H9 (cell line): ENCODE results near the gene VNN1. TPM values are rescaled to one million over a fixed set of nuclear protein-coding genes. Genes with fewer than 3 reads are reported as not detected.

Source experiments
- DNase-seq: peaks from one replicate; pipeline ENCODE4 v3.0.0-alpha.2; 2017
- H2AFZ ChIP-seq: one replicate; pipeline ENCODE4 v1.6.1; 2013; ENCODE audit warnings: mild to moderate bottlenecking, low read length, control low read depth, moderate library complexity
- H2AK5ac ChIP-seq: 2 replicates; pipeline ENCODE4 v1.6.1; 2013; ENCODE audit warnings: low read length, control low read depth, mixed read lengths; ENCODE audit not compliant: insufficient read length
- H2BK120ac ChIP-seq: one replicate; pipeline ENCODE4 v1.6.1; 2013; ENCODE audit warnings: low read depth, mild to moderate bottlenecking, low read length, control low read depth, inconsistent platforms; ENCODE audit not compliant: poor library complexity, severe bottlenecking
- H2BK12ac ChIP-seq: 2 replicates; pipeline ENCODE4 v1.6.1; 2013; ENCODE audit warnings: low read length, control low read depth, mixed read lengths, low read depth; ENCODE audit not compliant: insufficient read length
- H2BK15ac ChIP-seq: 2 replicates; pipeline ENCODE4 v1.6.1; 2013; ENCODE audit warnings: low read depth, low read length, control low read depth
- H2BK20ac ChIP-seq: one replicate; pipeline ENCODE4 v1.6.1; 2013; ENCODE audit warnings: low read depth, mild to moderate bottlenecking, low read length, control low read depth, inconsistent platforms; ENCODE audit not compliant: poor library complexity, severe bottlenecking
- H2BK5ac ChIP-seq: 2 replicates; pipeline ENCODE4 v1.6.1; 2013; ENCODE audit warnings: low read length, control low read depth, mixed read lengths; ENCODE audit not compliant: insufficient read length
- H3K14ac ChIP-seq: 2 replicates; pipeline ENCODE4 v1.6.1; 2013; ENCODE audit warnings: low read length, control low read depth; ENCODE audit not compliant: insufficient read depth
- H3K18ac ChIP-seq: 2 replicates; pipeline ENCODE4 v1.6.1; 2013; ENCODE audit warnings: low read depth, mild to moderate bottlenecking, mixed read lengths, low read length, control low read depth; ENCODE audit not compliant: insufficient read length
- H3K23ac ChIP-seq: 2 replicates; pipeline ENCODE4 v1.6.1; 2013; ENCODE audit warnings: low read length, control low read depth, mixed read lengths, low read depth; ENCODE audit not compliant: insufficient read length
- H3K23me2 ChIP-seq: 2 replicates; pipeline ENCODE4 v1.6.1; 2013; ENCODE audit warnings: low read depth, mild to moderate bottlenecking, mixed read lengths, low read length, control low read depth; ENCODE audit not compliant: insufficient read length, poor library complexity, severe bottlenecking
- H3K27ac ChIP-seq: 2 replicates; pipeline ENCODE4 v1.5.1; 2013; ENCODE audit warnings: low read length, control low read depth, mixed read lengths, low read depth; ENCODE audit not compliant: insufficient read length
- H3K27me3 ChIP-seq: 2 replicates; pipeline ENCODE4 v1.6.1; 2013; ENCODE audit warnings: low read length, control low read depth, inconsistent platforms; ENCODE audit not compliant: insufficient read depth
- H3K4ac ChIP-seq: 2 replicates; pipeline ENCODE4 v1.6.1; 2013; ENCODE audit warnings: low read depth, mild to moderate bottlenecking, control low read depth, inconsistent platforms, low read length, moderate library complexity
- H3K4me1 ChIP-seq: 2 replicates; pipeline ENCODE4 v1.6.1; 2013; ENCODE audit warnings: low read length, control low read depth, inconsistent platforms; ENCODE audit not compliant: insufficient read depth
- H3K4me2 ChIP-seq: 2 replicates; pipeline ENCODE4 v1.6.1; 2013; ENCODE audit warnings: low read length, control low read depth, mixed read lengths; ENCODE audit not compliant: insufficient read length, insufficient read depth
- H3K56ac ChIP-seq: 2 replicates; pipeline ENCODE4 v1.6.1; 2013; ENCODE audit warnings: low read depth, mild to moderate bottlenecking, mixed read lengths, low read length, control low read depth; ENCODE audit not compliant: insufficient read length
- H3K79me1 ChIP-seq: 2 replicates; pipeline ENCODE4 v1.6.1; 2013; ENCODE audit warnings: low read depth, mild to moderate bottlenecking, moderate library complexity, low read length, control low read depth, inconsistent platforms; ENCODE audit not compliant: insufficient read depth, poor library complexity, severe bottlenecking
- H3K79me2 ChIP-seq: 2 replicates; pipeline ENCODE4 v1.6.1; 2013; ENCODE audit warnings: low read length, control low read depth, inconsistent platforms; ENCODE audit not compliant: insufficient read depth
- H3K9ac ChIP-seq: 2 replicates; pipeline ENCODE4 v1.6.1; 2013; ENCODE audit warnings: low read length, control low read depth, mixed read lengths; ENCODE audit not compliant: insufficient read length; ENCODE audit errors: extremely low read depth
- H3K9me3 ChIP-seq: one replicate; pipeline ENCODE4 v1.6.1; 2013; ENCODE audit warnings: low read depth, low read length, inconsistent platforms; ENCODE audit not compliant: control insufficient read depth
- H3T11ph ChIP-seq: one replicate; pipeline ENCODE4 v1.6.1; 2013; ENCODE audit warnings: mild to moderate bottlenecking, low read length, control low read depth, inconsistent platforms
- H4K20me1 ChIP-seq: one replicate; pipeline ENCODE4 v1.6.1; 2013; ENCODE audit not compliant: control insufficient read depth, insufficient read length, insufficient read depth
- H4K5ac ChIP-seq: 2 replicates; pipeline ENCODE4 v1.6.1; 2013; ENCODE audit warnings: low read depth, mild to moderate bottlenecking, mixed read lengths, low read length, control low read depth; ENCODE audit not compliant: insufficient read length
- H4K8ac ChIP-seq: replicated peaks from 2 replicates; pipeline ENCODE4 v1.6.1; 2013; ENCODE audit warnings: low read length, control low read depth, mixed read lengths, low read depth; ENCODE audit not compliant: insufficient read length
- H4K91ac ChIP-seq: 2 replicates; pipeline ENCODE4 v1.6.1; 2013; ENCODE audit warnings: low read depth, mild to moderate bottlenecking, moderate library complexity, mixed read lengths, low read length, control low read depth; ENCODE audit not compliant: insufficient read length
- H3K27ac Mint-ChIP-seq, 3 experiments: 2 replicates in 2 of 3; 3 replicates in 1 of 3; pipeline ENCODE4 v1.8.0; 2020 to 2021; ENCODE audit warnings: mixed read lengths in 3 of 3, mild to moderate bottlenecking in 1 of 3, moderate library complexity in 1 of 3
- H3K27me3 Mint-ChIP-seq: 2 replicates; pipeline ENCODE4 v1.8.0; 2021; ENCODE audit warnings: low read depth, mild to moderate bottlenecking, moderate library complexity, mixed read lengths
- H3K36me3 Mint-ChIP-seq, 3 experiments: 2 replicates in 2 of 3; 3 replicates in 1 of 3; pipeline ENCODE4 v1.8.0; 2020 to 2021; ENCODE audit warnings: low read depth in 3 of 3, mixed read lengths in 3 of 3; ENCODE audit not compliant: insufficient read depth in 1 of 3
- H3K4me1 Mint-ChIP-seq, 2 experiments: 2 replicates each; pipeline ENCODE4 v1.8.0; 2020; ENCODE audit warnings: mixed read lengths in 2 of 2
- H3K4me3 Mint-ChIP-seq, 2 experiments: 2 replicates in 1 of 2; 3 replicates in 1 of 2; pipeline ENCODE4 v1.8.0; 2020 to 2021; ENCODE audit warnings: mild to moderate bottlenecking in 2 of 2, mixed read lengths in 2 of 2, moderate library complexity in 1 of 2
- H3K9me3 Mint-ChIP-seq, 2 experiments: 2 replicates in 1 of 2; 3 replicates in 1 of 2; pipeline ENCODE4 v1.8.0; 2020; ENCODE audit warnings: mild to moderate bottlenecking in 2 of 2, mixed read lengths in 2 of 2, moderate library complexity in 1 of 2
- WGBS: extraction: QIAGEN DNeasy Blood & Tissue Kit; methylation state at CpG from one replicate; pipeline ENCODE4 v1.1.7; 2013; ENCODE audit warnings: missing lambda C conversion rate, low lambda C conversion rate, mixed read lengths; ENCODE audit not compliant: insufficient read length; ENCODE audit errors: extremely low coverage; 5-methylcytosine and 5-hydroxymethylcytosine counted together
- total RNA-seq: library from RNA; stranded (reverse); gene quantifications from 2 replicates; pipeline ENCODE4 v1.2.1, GENCODE V29; 2021
- TF ChIP-seq, protein P1 (sequence below): fragments of 200-600 bp; sonication (generic); conservative IDR thresholded peaks from 3 replicates; pipeline ENCODE4 v1.8.0; 2021; ENCODE audit warnings: antibody characterized with exemption, mild to moderate bottlenecking

VNN1 gene
- total RNA-seq, 1 experiment from 2014 or later, result not detected

DNA sequence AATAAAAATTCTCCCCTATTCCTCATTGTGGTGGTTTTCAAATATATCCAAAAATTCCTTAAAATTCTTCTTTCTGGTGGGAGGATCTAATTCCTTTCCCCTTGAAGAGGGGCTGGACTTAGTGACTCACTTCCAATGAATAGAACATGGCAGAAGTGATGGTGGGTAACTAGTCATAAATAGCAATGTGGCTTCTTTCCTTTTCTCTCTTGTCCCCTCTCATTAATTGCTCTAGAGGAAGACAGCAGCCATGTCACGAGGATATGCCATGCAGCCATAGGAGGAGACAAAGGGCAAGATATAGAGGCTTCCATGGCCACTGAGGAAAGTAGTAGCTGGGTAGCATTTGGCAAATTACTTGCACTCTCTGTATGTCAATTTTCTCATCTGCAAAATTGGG is 38.0 kb upstream of the VNN1 start:
- Histone ChIP-seq H3K79me2 (no peaks in the 10 kb centered on the region), H4K8ac (no peak overlapping the region), H3K79me1 (no peaks in the 10 kb centered on the region), H4K20me1 (no peaks in the 10 kb centered on the region), H3T11ph (no peak overlapping the region), H3K18ac (no peak overlapping the region), H2AK5ac (no peak overlapping the region), H3K4me1 (no peaks in the 10 kb centered on the region), H3K14ac (no peak overlapping the region), H2AFZ (no peak overlapping the region), H4K91ac (no peak overlapping the region), H3K9me3 (no peaks in the 10 kb centered on the region), H2BK20ac (no peak overlapping the region), H3K4ac (no peak overlapping the region), H2BK120ac (no peak overlapping the region), H2BK15ac (no peak overlapping the region), H3K4me2 (no peak overlapping the region), H3K23ac (no peak overlapping the region), H2BK5ac (no peak overlapping the region), H3K9ac (no peak overlapping the region), H2BK12ac (no peak overlapping the region), H3K27me3 (no peaks in the 10 kb centered on the region), H3K27ac (no peak overlapping the region), H3K23me2 (no peaks in the 10 kb centered on the region), H4K5ac (no peak overlapping the region), H3K56ac (no peak overlapping the region)
- Mint-ChIP-seq H3K4me1 (no peaks in the 10 kb centered on the region), H3K36me3 (no peaks in the 10 kb centered on the region), H3K9me3 (no peaks in the 10 kb centered on the region), H3K4me3 (no peak overlapping the region), H3K27ac (no peak overlapping the region), H3K27me3 (no peaks in the 10 kb centered on the region)
- WGBS, result no CpG with 5 or more reads among the region's 1 CpG
- DNase-seq, result no peak
- TF ChIP-seq, protein P1, sequence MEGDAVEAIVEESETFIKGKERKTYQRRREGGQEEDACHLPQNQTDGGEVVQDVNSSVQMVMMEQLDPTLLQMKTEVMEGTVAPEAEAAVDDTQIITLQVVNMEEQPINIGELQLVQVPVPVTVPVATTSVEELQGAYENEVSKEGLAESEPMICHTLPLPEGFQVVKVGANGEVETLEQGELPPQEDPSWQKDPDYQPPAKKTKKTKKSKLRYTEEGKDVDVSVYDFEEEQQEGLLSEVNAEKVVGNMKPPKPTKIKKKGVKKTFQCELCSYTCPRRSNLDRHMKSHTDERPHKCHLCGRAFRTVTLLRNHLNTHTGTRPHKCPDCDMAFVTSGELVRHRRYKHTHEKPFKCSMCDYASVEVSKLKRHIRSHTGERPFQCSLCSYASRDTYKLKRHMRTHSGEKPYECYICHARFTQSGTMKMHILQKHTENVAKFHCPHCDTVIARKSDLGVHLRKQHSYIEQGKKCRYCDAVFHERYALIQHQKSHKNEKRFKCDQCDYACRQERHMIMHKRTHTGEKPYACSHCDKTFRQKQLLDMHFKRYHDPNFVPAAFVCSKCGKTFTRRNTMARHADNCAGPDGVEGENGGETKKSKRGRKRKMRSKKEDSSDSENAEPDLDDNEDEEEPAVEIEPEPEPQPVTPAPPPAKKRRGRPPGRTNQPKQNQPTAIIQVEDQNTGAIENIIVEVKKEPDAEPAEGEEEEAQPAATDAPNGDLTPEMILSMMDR, result no peak
